Renal cortical epithelial cell (primary cell): ENCODE results near the gene WDR91. TPM values are rescaled to one million over a fixed set of nuclear protein-coding genes. Genes with fewer than 3 reads are reported as not detected.
"Not testable (repeated sequence)": the region's sequence is repeated elsewhere in the genome, so short reads cannot be mapped to it uniquely, and the experiment has no call there.

Experiments used
- DNase-seq: peaks from one replicate; pipeline ENCODE4 v3.0.0-alpha.2; 2011; ENCODE audit warnings: low read depth
- total RNA-seq: library from RNA; depleted of rRNA; stranded (reverse); fragments of >200 nt; gene quantifications from 2 replicates; pipeline ENCODE4 v1.2.3, GENCODE V29; 2014

Gene WDR91
- total RNA-seq, 1 donor from 2014 or later, result 37.8 TPM

GRCh38 chr7:135179321-135179925 is 31.9 kb downstream of the WDR91 start:
- no peak for DNase-seq

DNA sequence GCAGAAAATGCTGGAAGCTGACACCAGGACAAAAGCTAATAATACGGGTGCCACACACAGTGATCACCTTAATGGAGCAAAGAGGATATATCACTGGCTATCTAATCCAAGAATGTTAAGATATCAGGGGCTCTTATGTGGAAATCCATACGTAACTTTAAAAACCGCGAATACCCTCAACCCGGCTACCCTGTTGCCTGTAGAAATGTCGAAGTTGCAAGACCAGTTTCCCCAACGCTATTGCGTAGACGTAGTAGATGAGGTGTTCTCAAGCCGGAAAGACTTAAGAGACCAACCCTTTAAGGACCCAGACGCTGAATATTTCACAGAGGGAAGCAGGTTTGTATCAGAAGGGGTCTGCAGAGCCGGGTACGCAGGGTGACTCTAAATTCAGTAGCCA is 33.0 kb downstream of the WDR91 start:
- DNase-seq, result no peak

GRCh38 chr7:135177028-135177696 is 34.2 kb downstream of the WDR91 start:
- DNase-seq, result peak; percentile 87

- DNase-seq, result no peak
Observed at GRCh38 chr7:135175931-135176330, 35.4 kb downstream of the WDR91 start.

DNA sequence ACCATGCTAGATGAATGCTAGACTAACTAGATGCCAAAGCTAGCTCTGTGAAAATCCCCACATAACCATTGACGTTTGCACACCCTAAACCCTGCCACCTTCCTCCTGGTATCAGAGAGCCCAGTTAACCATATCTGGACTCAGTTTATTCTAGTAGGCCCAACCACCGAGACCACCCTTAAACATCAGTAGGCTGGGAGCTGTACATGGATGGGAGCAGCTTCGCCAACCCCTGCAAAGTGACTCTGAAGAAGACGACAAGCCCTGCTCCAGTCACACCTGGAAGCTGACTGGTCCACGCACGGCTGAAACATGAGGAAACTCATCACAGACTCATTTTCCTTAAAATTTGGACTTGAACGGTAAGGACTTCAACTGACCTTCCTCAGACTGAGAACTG is 36.4 kb downstream of the WDR91 start:
- DNase-seq, result no peak

GRCh38 chr7:135173916-135174315 is 37.4 kb downstream of the WDR91 start:
- DNase-seq, result not testable (repeated sequence)

DNA sequence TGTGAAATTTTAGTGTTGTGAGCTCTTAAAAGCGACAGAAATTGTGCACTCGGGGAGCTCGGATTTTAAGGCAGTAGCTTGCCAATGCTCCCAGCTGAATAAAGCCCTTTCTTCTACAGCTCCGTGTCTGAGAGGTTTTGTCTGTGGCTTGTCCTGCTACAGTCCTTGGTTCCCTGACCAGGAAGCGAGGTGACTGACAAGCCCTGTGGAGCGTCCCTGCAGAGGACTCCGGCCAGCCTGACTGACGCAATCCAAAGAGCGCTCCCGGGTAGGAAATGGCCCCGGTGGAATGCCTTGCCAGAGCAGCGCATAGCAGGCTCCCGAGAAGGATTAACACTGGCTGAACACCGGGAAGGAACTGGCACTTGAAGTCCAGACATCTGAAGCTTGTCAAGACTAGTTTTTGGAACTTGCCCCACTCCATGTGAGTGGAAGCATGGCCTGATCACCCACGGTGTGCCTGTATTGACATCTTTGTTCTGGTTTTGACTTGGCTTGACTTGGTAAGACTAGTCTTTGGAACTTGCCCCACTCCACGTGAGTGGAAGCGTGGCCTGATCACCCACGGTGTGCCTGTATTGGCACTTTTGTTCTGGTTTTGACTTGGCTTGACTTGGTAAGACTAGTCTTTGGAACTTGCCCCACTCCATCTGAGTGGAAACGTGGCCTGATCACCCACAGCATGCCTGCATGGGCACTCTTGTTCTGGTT is 39.6 kb downstream of the WDR91 start:
- DNase-seq, result peak; percentile 82

DNA sequence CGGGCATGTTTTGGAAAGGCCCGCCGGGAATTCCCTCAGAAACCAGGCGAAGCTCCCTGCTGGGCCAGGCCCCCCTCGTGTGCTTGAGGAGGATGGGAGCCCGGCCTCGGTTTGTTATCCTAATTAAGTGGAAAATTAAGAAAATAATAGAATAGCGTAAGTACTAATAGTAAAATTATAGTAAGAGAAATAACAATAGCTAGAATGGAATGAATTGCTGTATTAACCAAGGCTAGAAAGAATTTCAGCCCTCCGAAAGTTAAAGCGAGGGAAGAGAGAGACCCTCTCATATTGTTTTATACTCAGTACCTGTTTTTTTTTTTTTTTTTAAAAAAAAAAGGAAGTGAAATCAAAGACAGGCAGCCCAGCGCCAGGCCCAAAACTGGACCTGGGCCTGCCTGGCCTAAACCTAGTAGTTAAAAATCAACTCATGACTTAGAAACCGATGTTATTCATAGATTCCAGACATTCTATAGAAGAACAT is 40.3 kb downstream of the WDR91 start:
- not testable (repeated sequence) for DNase-seq

DNA sequence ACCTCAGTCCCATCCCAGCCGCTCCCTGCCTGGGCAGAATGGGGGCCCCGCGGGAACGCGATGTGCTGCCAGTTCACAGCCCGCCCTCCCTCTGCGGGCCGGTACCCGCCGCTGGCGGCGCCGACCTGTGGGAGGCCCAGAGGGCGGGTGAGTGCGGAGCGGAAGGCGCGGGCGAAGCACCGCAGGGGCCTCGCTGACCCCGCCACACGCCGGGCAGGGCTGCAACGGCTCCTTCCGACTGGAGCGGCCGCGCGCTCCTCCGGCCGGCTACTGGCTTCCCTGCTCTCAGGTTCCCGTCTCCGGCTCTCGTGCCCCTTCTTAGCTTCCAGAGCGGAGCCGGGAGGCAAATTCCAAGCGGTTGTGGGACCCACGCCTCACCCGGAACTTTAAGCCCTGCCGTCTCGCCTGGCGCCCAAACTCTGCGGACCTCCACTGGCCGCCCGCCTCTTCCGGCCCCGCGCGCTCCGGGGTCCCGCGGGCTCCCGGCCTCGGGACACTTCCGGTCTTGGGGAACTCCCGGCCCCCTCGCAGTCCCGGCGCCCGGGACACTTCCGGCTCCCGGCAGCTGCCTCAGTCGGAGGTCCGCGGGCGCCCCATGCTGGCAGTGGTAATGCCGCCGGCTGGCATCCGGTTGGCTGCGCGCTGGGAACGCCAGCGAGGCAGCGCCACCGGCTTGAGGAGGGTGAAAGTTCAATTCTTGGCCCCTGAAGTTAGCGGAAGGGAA is 40.9 kb downstream of the WDR91 start, which contains the start of gene CYREN:
CYREN (minus strand) TSS at position 434 of the 724 bp plus-strand sequence. CDS start 1,785 bp downstream, outside the sequence.
- peak; percentile 85 for DNase-seq

- no peak for DNase-seq
Observed at GRCh38 chr7:135169964-135170273, 41.4 kb downstream of the WDR91 start.

GRCh38 chr7:135169141-135169963 is 42.0 kb downstream of the WDR91 start:
- peak; percentile 65 for DNase-seq

DNA sequence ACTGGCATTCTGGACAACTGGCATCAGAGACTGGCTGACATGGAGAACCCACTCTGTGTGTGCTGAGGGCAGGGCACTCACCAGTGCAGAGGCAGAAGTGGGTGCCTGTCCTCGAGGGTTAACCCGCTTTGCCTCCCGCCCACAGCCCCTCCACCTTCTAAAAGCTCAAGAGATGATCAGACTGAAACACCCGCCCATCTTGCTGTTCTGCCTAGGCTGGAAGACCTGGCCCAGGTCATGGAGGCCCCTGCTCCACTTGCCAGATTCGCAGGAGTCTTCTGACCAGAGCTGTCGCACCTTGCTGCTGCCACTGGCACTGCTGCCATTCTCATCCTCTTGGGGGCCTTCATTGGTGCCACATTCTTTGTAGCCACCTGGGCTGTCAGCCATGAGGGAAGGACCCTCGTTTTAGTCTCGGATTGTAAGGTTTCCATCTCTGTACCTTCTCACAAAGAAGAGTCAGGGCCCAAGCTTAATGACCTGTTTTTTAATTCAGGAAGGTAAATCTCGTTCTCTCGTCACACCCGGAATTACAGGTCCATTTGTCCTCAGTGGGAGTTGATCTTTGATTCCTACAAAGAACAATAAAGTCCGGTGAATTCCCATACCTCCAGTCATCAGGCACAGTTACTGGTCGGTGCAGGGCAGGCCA is 42.7 kb downstream of the WDR91 start:
- no peak for DNase-seq

GRCh38 chr7:135168001-135168400 is 43.3 kb downstream of the WDR91 start:
- DNase-seq, result no peak

DNA sequence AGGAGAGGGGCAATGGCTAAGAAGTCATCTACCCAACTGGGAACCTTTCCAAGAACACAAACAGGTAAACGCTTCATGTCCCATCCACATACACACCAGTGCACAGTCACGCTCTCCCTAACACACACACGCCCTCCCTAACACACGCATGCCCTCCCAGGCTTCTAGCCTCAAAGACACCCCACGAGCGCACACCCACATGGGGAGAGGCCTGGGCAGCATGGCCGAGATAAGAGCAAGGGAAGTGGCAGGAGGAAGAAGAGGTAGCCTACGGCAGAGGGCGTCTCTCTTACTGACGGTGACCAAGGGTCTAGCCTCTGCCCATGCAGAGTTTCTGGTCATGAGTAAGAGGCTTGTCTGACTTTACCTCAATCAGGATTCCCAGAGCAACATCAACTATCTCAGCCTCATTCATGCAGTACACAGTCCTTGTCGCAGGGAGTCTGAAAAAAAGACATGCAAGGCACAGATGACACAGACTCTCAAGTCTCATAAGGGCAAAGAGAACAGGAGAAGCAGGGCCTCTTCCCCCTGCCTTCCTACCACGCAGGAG is 43.9 kb downstream of the WDR91 start:
- DNase-seq, result no peak

GRCh38 chr7:135166338-135166990 is 44.9 kb downstream of the WDR91 start:
- DNase-seq, result no peak

DNA sequence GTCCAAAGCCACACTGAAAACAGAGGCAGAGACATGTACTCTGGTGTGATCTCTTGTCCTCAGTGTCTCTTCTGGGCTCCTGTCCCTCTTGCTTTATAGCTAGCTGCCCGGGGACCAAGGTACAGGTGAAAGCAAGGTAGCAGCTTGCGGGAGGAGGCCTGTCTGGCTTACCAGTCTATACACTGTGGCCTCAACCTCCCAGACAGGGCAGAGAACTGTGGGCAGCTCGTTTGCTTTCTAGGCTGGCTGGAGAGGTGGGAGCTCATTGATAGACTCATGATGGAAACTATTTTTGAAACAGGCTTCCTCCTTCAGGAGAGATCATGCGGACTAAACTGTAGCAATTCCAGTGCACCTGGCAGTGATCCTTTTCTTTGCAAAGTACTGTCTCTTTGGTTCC is 45.5 kb downstream of the WDR91 start:
- DNase-seq, result no peak

GRCh38 chr7:135164357-135165061 is 46.8 kb downstream of the WDR91 start:
- DNase-seq, result no peak

GRCh38 chr7:135162382-135163001 is 48.8 kb downstream of the WDR91 start:
- DNase-seq, result no peak

- DNase-seq, result no peak
Observed at GRCh38 chr7:135161669-135162068, 49.7 kb downstream of the WDR91 start.
